ENCODE measurements around the gene CLEC4A.

DNA sequence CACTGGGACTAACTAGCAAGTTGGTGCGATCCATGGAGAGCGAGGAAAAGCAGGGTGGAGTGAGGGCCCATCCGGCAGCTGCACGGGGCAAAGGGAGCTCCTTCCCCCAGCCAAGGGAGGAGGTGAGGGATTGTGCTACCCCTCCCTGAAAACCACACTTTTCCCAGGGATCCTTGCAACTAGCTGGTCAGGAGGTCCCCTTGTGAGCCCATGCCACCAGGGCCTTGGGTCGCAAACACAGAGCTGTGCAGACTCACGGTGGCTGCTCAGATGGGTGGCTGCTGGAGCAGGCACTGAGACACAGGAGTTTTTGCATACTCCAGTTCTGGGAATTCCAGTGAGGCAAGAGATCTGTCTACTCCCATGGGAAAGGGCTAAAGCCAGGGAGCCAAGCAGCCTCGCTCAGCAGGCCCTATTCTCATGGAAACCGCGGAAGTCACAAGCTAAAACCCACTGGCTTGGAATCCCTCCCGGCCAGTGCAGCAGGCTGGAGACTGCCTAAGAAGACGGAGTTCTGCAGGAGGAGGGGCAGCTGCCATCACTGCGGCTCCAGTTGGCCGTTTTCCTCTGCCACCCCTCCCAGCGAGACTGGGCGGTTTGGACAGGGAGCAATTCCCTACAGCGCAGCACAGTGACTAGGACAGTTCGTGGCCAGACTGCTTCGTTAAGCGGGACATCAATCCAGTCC lies 22.5 kb downstream of the CLEC4A start:
- TF ChIP-seq, protein P1, sequence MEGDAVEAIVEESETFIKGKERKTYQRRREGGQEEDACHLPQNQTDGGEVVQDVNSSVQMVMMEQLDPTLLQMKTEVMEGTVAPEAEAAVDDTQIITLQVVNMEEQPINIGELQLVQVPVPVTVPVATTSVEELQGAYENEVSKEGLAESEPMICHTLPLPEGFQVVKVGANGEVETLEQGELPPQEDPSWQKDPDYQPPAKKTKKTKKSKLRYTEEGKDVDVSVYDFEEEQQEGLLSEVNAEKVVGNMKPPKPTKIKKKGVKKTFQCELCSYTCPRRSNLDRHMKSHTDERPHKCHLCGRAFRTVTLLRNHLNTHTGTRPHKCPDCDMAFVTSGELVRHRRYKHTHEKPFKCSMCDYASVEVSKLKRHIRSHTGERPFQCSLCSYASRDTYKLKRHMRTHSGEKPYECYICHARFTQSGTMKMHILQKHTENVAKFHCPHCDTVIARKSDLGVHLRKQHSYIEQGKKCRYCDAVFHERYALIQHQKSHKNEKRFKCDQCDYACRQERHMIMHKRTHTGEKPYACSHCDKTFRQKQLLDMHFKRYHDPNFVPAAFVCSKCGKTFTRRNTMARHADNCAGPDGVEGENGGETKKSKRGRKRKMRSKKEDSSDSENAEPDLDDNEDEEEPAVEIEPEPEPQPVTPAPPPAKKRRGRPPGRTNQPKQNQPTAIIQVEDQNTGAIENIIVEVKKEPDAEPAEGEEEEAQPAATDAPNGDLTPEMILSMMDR (IDR thresholded peaks at IDR 0.05) = no peak
- TF ChIP-seq POLR2A (IDR thresholded peaks at IDR 0.05) = no peak

Measured in Peyer's patch (tissue), 4 donors.